ENCODE data around the gene BRME1.

DNA sequence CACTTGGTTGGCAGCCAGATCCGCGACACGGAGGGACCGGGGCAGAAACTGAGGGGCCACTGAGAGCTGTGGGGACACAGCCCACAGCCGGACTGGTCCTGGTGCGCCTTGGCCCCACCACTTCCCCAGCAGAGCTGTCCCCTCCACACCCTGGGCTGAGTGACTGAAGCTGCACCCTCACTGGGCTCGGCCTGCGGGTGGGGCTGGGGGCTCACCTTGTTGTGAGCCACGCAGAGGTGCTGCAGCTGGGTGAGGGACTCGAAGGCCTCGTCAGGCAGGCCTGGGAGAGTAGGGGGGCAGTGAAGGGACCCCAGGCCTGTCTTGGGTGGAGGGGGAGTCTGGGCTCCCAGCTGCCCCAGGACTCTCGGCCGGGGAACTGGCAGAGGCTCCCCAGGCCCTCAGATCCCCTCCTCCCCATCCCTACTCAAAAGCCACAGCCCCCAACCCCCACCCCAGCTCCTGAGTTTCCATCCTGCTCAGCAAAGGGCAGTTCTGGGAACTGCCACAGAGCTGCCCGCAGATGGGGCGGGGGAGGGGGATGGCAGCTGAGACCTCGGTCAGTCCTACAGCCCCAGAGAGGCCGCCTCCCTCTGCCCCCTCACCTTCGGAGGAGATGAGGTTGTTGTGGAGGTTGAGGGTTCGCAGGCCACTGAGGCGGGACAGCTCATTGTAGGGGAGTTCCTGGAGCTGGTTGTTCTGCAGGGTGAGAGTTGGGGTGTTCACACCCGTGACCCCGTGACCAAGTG, 30.0 kb upstream of the BRME1 start:
- TF ChIP-seq EZH2 (IDR thresholded peaks at IDR 0.05) (no peak), POLR2AphosphoS5 (IDR thresholded peaks at IDR 0.05; ENCODE audit: borderline replicate concordance, low read depth, low read length) (no peak)

All from SK-N-MC (cell line).